IMR-90 (cell line): ENCODE results near the gene TTLL11. TPM values are rescaled to one million over a fixed set of nuclear protein-coding genes. Genes with fewer than 3 reads are reported as not detected.

Experiments
- ATAC-seq: fragments of 200-7000 bp; cut with Tn5 transposase; 2 replicates; pipeline ENCODE4 v1.9.1; 2020; ENCODE audit warnings: low read depth, mild to moderate bottlenecking, moderate library complexity
- BruUV-seq: library from RNA; stranded (reverse); fragments of 400-500 nt; replicated peaks from 2 replicates; lab custom pipeline; 2021; lab: Mats Ljungman, UMichigan
- CTCF ChIA-PET: fragments of 300-600 bp; formaldehyde crosslinking; extraction: SDS; loops from one replicate; lab custom pipeline; 2021; ENCODE audit warnings: antibody characterized with exemption; lab: Yijun Ruan, JAX
- POLR2A ChIA-PET: fragments of 300-600 bp; sonication (Branson Sonifier 250); formaldehyde crosslinking; loops from one replicate; lab custom pipeline; 2022; ENCODE audit warnings: antibody characterized with exemption; ENCODE audit not compliant: unreplicated experiment; lab: Charles Lee
- DNase-seq: peaks from one replicate; pipeline ENCODE4 v3.0.0; 2013
- H2AFZ ChIP-seq: replicated peaks from 2 replicates; pipeline ENCODE3; 2013; ENCODE audit warnings: low read length, mild to moderate bottlenecking; ENCODE audit not compliant: poor library complexity
- H2AK5ac ChIP-seq: 2 replicates; pipeline ENCODE4 v1.6.1; 2013; ENCODE audit warnings: low read depth, low read length, inconsistent platforms
- H2AK9ac ChIP-seq: replicated peaks from 2 replicates; pipeline ENCODE3; 2013; ENCODE audit warnings: mild to moderate bottlenecking, low read depth, low read length, moderate library complexity; ENCODE audit not compliant: poor library complexity
- H2BK120ac ChIP-seq: 2 replicates; pipeline ENCODE4 v1.6.1; 2013; ENCODE audit warnings: low read depth, low read length, inconsistent platforms
- H2BK15ac ChIP-seq: 3 replicates; pipeline ENCODE4 v1.6.1; 2013; ENCODE audit warnings: low read depth, low read length, inconsistent platforms
- H2BK20ac ChIP-seq: 2 replicates; pipeline ENCODE4 v1.6.1; 2013; ENCODE audit warnings: low read depth, mild to moderate bottlenecking, inconsistent platforms, low read length, moderate library complexity
- H2BK5ac ChIP-seq: 2 replicates; pipeline ENCODE4 v1.6.1; 2013; ENCODE audit warnings: mild to moderate bottlenecking, low read depth, low read length, inconsistent platforms; ENCODE audit not compliant: poor library complexity, severe bottlenecking
- H3K14ac ChIP-seq: replicated peaks from 2 replicates; pipeline ENCODE4 v1.6.1; 2013; ENCODE audit warnings: low read depth, low read length, inconsistent platforms
- H3K18ac ChIP-seq: 2 replicates; pipeline ENCODE4 v1.6.1; 2013; ENCODE audit warnings: low read depth, low read length, control low read depth
- H3K23ac ChIP-seq: 2 replicates; pipeline ENCODE4 v1.6.1; 2013; ENCODE audit warnings: low read depth, low read length, inconsistent platforms
- H3K27ac ChIP-seq: 2 replicates; pipeline ENCODE4 v1.5.1; 2013; ENCODE audit warnings: mild to moderate bottlenecking, control low read depth, low read length; ENCODE audit not compliant: insufficient read depth
- H3K27me3 ChIP-seq: 2 replicates; pipeline ENCODE4 v1.6.1; 2013; ENCODE audit warnings: low read length; ENCODE audit not compliant: control insufficient read depth, insufficient read depth
- H3K36me3 ChIP-seq: 2 replicates; pipeline ENCODE4 v1.6.1; 2013; ENCODE audit warnings: low read length, mixed read lengths; ENCODE audit not compliant: control insufficient read depth, insufficient read depth
- H3K4ac ChIP-seq: 2 replicates; pipeline ENCODE4 v1.6.1; 2013; ENCODE audit warnings: low read depth, low read length, inconsistent platforms
- H3K4me1 ChIP-seq: 2 replicates; pipeline ENCODE4 v1.6.1; 2013; ENCODE audit warnings: low read length, mixed read lengths; ENCODE audit not compliant: control insufficient read depth, insufficient read depth
- H3K4me2 ChIP-seq: 2 replicates; pipeline ENCODE4 v1.6.1; 2013; ENCODE audit warnings: low read depth, mild to moderate bottlenecking, control low read depth, low read length, moderate library complexity
- H3K4me3 ChIP-seq: 2 replicates; pipeline ENCODE4 v1.5.1; 2013; ENCODE audit warnings: low read depth, mild to moderate bottlenecking, control low read depth, low read length, moderate library complexity; ENCODE audit not compliant: insufficient read depth
- H3K56ac ChIP-seq: 2 replicates; pipeline ENCODE4 v1.6.1; 2013; ENCODE audit warnings: low read length, inconsistent platforms; ENCODE audit not compliant: insufficient read depth; ENCODE audit errors: extremely low read depth
- H3K79me1 ChIP-seq, 2 experiments: 2 replicates each; pipeline ENCODE4 v1.6.1; 2013; ENCODE audit warnings: low read length in 2 of 2, inconsistent platforms in 1 of 2, low read depth in 1 of 2
- H3K9ac ChIP-seq: 2 replicates; pipeline ENCODE4 v1.6.1; 2013; ENCODE audit warnings: low read depth, low read length, control low read depth
- H3K9me1 ChIP-seq: 2 replicates; pipeline ENCODE4 v1.6.1; 2013; ENCODE audit warnings: low read length, inconsistent platforms; ENCODE audit not compliant: insufficient read depth
- H3K9me3 ChIP-seq: 2 replicates; pipeline ENCODE4 v1.6.1; 2013; ENCODE audit warnings: low read length; ENCODE audit not compliant: control insufficient read depth, insufficient read depth
- H4K20me1 ChIP-seq: 2 replicates; pipeline ENCODE4 v1.6.1; 2013; ENCODE audit warnings: low read length, inconsistent platforms; ENCODE audit not compliant: insufficient read depth
- H4K5ac ChIP-seq: 2 replicates; pipeline ENCODE4 v1.6.1; 2013; ENCODE audit warnings: mild to moderate bottlenecking, low read depth, low read length, control low read depth
- H4K8ac ChIP-seq, 2 experiments: 2 replicates each; pipeline ENCODE4 v1.6.1; 2013; ENCODE audit warnings: low read depth in 2 of 2, low read length in 2 of 2, control low read depth in 1 of 2, inconsistent platforms in 1 of 2
- H4K91ac ChIP-seq: 2 replicates; pipeline ENCODE4 v1.6.1; 2013; ENCODE audit warnings: low read depth, low read length, inconsistent platforms; ENCODE audit not compliant: insufficient read depth
- BHLHE40 ChIP-seq: fragments of 150-350 bp; IDR thresholded peaks from 2 replicates; pipeline ENCODE4 v1.6.1; 2016; ENCODE audit warnings: mild to moderate bottlenecking, low read depth, low read length
- CHD1 ChIP-seq: IDR thresholded peaks from 2 replicates; pipeline ENCODE4 v1.6.1; 2012; ENCODE audit warnings: low read depth, low read length, improper control_type of control experiment
- CTCF ChIP-seq: conservative IDR thresholded peaks from 2 replicates; pipeline ENCODE4 v1.5.1; 2012; ENCODE audit warnings: mild to moderate bottlenecking, low read depth, low read length, improper control_type of control experiment
- ELK1 ChIP-seq: fragments of 150-350 bp; IDR thresholded peaks from 2 replicates; pipeline ENCODE4 v1.6.1; 2016; ENCODE audit warnings: low read depth, mild to moderate bottlenecking, low read length, moderate library complexity, borderline replicate concordance
- FOS ChIP-seq: fragments of 150-350 bp; IDR thresholded peaks from 2 replicates; pipeline ENCODE4 v1.6.1; 2016; ENCODE audit warnings: low read depth, low read length
- MAFK ChIP-seq: IDR thresholded peaks from 2 replicates; pipeline ENCODE4 v1.6.1; 2012; ENCODE audit warnings: low read depth, low read length, improper control_type of control experiment
- MXI1 ChIP-seq: IDR thresholded peaks from 2 replicates; pipeline ENCODE4 v1.6.1; 2012; ENCODE audit warnings: low read depth, mild to moderate bottlenecking, low read length, moderate library complexity, borderline replicate concordance
- NFE2L2 ChIP-seq: fragments of 150-350 bp; IDR thresholded peaks from 2 replicates; pipeline ENCODE4 v1.6.1; 2016; ENCODE audit warnings: low read depth, mild to moderate bottlenecking, low read length
- POLR2A ChIP-seq: IDR thresholded peaks from 2 replicates; pipeline ENCODE4 v1.6.1; 2012; ENCODE audit warnings: mild to moderate bottlenecking, low read depth, low read length
- RCOR1 ChIP-seq: IDR thresholded peaks from 2 replicates; pipeline ENCODE4 v1.6.1; 2012; ENCODE audit warnings: mild to moderate bottlenecking, low read length, improper control_type of control experiment; ENCODE audit not compliant: insufficient replicate concordance
- RFX5 ChIP-seq: IDR thresholded peaks from 2 replicates; pipeline ENCODE4 v1.8.0; 2012; ENCODE audit warnings: low read depth, mild to moderate bottlenecking, low read length, moderate library complexity
- SMC3 ChIP-seq: fragments of 150-350 bp; IDR thresholded peaks from 2 replicates; pipeline ENCODE4 v1.6.1; 2016; ENCODE audit warnings: low read depth, mild to moderate bottlenecking, antibody characterized with exemption, low read length, moderate library complexity
- USF2 ChIP-seq: fragments of 150-350 bp; IDR thresholded peaks from 2 replicates; pipeline ENCODE4 v1.6.1; 2017; ENCODE audit warnings: mild to moderate bottlenecking, antibody characterized with exemption, low read length, low read depth
- WGBS, 2 experiments: methylation state at CpG; one replicate each; pipeline versions ENCODE4 v1.1.5 to v1.1.7; 2013; ENCODE audit warnings: missing lambda C conversion rate in 2 of 2; ENCODE audit not compliant: insufficient read length in 1 of 2; ENCODE audit errors: extremely low coverage in 2 of 2; 5-methylcytosine and 5-hydroxymethylcytosine counted together
- dilution Hi-C: fragments of 300-500 bp; cut with HindIII; formaldehyde crosslinking; loops from one replicate; pipeline ENCODE4 v1.14.3; 2018; ENCODE audit warnings: low sequenced_read_pairs; ENCODE audit not compliant: unreplicated experiment
- in situ Hi-C: fragments of 300-500 bp; cut with MboI; formaldehyde crosslinking; loops from 3 replicates; pipeline ENCODE4 v1.14.3; 2019; ENCODE audit warnings: low sequenced_read_pairs, inconsistent platforms, mixed read lengths
- intact Hi-C: fragments of 100-400 bp; cut with micrococcal nuclease; formaldehyde crosslinking; loops from 2 replicates; pipeline ENCODE4 v1.10.0; 2022
- polyA plus RNA-seq, 3 experiments: library from polyadenylated mRNA; depleted of rRNA; stranded (reverse); fragments of >200 nt; gene quantifications; 2 replicates each; pipeline ENCODE4 v1.2.3, GENCODE V29; 2012; ENCODE audit warnings: low replicate concordance in 1 of 3
- total RNA-seq: library from RNA; depleted of rRNA; stranded (reverse); fragments of >200 nt; gene quantifications from 2 replicates; pipeline ENCODE4 v1.2.3, GENCODE V29; 2012

TTLL11 gene
- total and polyA plus RNA-seq, 2 of the 4 experiments (the other 2 are of a cell fraction), result 2.0 to 4.6 TPM

GRCh38 chr9:122110100-122110833 lies 17.2 kb upstream of the TTLL11 start:
- Histone ChIP-seq H2BK5ac (no peak overlapping the region), H3K4me2 (no peak overlapping the region), H3K56ac (no peak overlapping the region), H2AFZ (no peak overlapping the region), H3K23ac (no peak overlapping the region), H2BK15ac (no peak overlapping the region), H3K4me1 (peaks cover 12% of the 10 kb centered on the region; the same call in 1 of the 2 replicates), H4K8ac (no peak overlapping the region), H3K9me1 (no peaks in the 10 kb centered on the region), H3K14ac (no peak overlapping the region), H3K27ac (no peak overlapping the region), H2BK20ac (no peak overlapping the region), H3K27me3 (peaks cover 24% of the 10 kb centered on the region), H2BK120ac (no peak overlapping the region), H4K91ac (no peak overlapping the region), H3K4me3 (no peak overlapping the region), H3K79me1 (no peaks in the 10 kb centered on the region), H3K4ac (no peak overlapping the region), H4K5ac (no peak overlapping the region), H3K9ac (no peak overlapping the region), H2AK5ac (no peak overlapping the region), H3K9me3 (no peaks in the 10 kb centered on the region), H3K18ac (no peak overlapping the region), H4K20me1 (no peaks in the 10 kb centered on the region), H2AK9ac (no peak overlapping the region), H3K36me3 (no peaks in the 10 kb centered on the region)
- DNase-seq (no peak), ATAC-seq (no peak)
- TF ChIP-seq ELK1 (no peak), NFE2L2 (no peak), MAFK (no peak), CHD1 (no peak), RCOR1 (no peak), USF2 (no peak), RFX5 (no peak), FOS (no peak), SMC3 (no peak), CTCF (no peak), MXI1 (no peak), POLR2A (no peak), BHLHE40 (no peak)
- dilution Hi-C loops (no loop called here), intact Hi-C loops (no loop called here), in situ Hi-C loops (no loop called here)
- no TSS peak for BruUV-seq
- ChIA-PET CTCF (interaction anchor here (1.2 kb wide), 1 partner anchor 15 kb away, joined by 3 read pairs; no protein-coding TSS in a partner anchor), POLR2A (no interaction called here)
- WGBS, 2 experiments, result 69% methylated on average over 6 of the region's 7 CpGs; no CpG with 5 or more reads in 1 of the 2 experiments
